ENCODE measurements around the gene C9orf72.
"Not testable (repeated sequence)": the region's sequence is repeated elsewhere in the genome, so short reads cannot be mapped to it uniquely, and the experiment has no call there.

C9orf72 gene, protein sequence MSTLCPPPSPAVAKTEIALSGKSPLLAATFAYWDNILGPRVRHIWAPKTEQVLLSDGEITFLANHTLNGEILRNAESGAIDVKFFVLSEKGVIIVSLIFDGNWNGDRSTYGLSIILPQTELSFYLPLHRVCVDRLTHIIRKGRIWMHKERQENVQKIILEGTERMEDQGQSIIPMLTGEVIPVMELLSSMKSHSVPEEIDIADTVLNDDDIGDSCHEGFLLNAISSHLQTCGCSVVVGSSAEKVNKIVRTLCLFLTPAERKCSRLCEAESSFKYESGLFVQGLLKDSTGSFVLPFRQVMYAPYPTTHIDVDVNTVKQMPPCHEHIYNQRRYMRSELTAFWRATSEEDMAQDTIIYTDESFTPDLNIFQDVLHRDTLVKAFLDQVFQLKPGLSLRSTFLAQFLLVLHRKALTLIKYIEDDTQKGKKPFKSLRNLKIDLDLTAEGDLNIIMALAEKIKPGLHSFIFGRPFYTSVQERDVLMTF

GRCh38 chr9:27572918-27573633 lies at the start of gene C9orf72:
C9orf72 (minus strand) TSS chr9:27573481; CDS start chr9:27567120, 6,361 bp downstream.
- DNase-seq (ENCODE audit: low read depth): peak; percentile 86

DNA sequence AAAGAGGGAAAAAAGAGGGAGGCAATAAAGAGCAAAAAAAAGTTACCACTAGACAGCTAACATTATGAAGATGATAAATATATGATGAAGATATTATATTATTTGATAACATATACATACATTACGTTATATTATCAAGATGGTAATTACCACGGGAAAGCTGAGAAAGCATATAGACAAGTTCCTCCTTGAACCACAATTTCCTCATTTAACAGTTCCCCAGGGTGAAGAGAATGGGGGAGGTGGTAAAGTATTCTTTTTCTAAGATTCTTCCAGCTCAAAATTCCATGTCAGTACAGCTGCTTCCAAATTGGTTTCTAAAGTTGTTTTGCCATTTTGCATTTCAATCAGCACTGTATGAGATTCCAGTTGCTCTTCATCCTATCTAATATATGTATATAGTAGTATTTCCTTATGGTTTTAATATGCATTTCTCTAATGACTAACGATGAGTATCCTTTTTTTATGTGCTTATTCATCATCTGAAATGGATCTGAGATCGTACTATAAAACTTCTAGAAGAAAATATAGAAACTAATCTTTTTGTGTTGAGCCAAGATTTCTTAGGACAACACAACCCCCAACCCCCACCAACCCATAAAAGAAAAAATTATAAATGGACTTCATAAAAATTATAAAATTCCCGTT lies 49.5 kb upstream of the C9orf72 start:
- no peak for DNase-seq (ENCODE audit: low read depth)

DNA sequence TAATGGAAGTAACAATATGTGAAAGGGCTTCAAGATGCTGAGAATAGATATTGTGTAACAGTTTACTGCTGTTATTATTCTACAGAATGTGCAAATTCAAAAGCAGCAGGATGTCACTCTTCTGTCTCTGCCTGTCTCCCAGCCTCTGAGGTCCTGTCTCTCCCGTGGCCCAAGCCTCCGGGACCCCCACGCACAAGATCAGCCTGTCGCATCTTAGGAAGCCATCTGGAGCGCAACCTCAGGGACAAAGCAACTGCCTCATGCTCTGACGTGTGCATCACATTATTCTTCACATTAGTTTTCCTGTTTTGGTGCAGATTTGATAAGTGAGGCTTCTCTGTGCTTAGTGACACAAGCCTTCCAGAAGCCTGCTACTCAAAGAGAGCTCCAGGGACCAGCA lies 46.5 kb upstream of the C9orf72 start:
- no peak for DNase-seq (ENCODE audit: low read depth)

DNA sequence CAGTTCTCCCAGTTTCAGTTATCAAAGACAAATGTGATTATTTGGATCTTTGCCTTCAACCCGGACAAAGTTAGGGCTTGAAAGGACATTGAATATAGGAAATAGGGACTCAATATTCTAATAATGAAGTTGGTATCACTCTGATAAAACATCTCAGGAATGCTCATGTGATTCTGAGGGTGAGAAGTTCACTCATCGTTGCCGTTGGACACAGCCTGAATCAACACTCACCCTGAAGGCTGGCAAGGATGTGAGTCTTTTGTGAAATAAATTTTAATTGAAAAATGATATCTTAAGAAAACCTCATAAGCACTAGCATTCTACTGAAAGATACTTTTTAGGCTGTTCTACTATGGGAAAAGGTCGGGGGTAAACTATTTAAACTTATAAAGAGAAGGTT lies 44.8 kb upstream of the C9orf72 start:
- DNase-seq (ENCODE audit: low read depth): no peak

- no peak for DNase-seq (ENCODE audit: low read depth)
Observed at GRCh38 chr9:27614551-27614950, 41.3 kb upstream of the C9orf72 start.

GRCh38 chr9:27612036-27612435 lies 38.8 kb upstream of the C9orf72 start:
- DNase-seq (ENCODE audit: low read depth): not testable (repeated sequence)

- no peak for DNase-seq (ENCODE audit: low read depth)
Observed at GRCh38 chr9:27610622-27611021, 37.3 kb upstream of the C9orf72 start.

DNA sequence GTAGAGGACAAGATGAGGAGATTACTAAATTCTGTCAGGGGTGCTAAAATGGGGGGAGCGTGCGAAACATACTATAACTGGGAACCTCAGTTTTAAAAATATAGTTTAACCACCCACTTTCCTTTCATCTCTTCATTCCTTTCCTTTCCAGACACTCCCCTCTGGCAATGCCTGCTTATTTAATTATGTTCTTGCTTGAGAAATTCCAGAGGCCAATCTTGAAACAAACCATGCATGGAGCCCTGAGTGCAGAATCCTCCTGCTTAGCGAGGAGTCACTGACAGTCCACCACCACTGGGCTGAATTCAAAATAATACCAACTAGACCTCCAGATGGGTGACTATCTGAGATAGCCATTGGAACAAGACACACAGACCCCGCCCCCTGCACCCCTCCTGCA lies 29.7 kb upstream of the C9orf72 start:
- no peak for DNase-seq (ENCODE audit: low read depth)

- no peak for DNase-seq (ENCODE audit: low read depth)
Observed at GRCh38 chr9:27602142-27602861, 29.0 kb upstream of the C9orf72 start.

GRCh38 chr9:27601396-27601795 lies 28.1 kb upstream of the C9orf72 start:
- DNase-seq (ENCODE audit: low read depth): no peak

DNA sequence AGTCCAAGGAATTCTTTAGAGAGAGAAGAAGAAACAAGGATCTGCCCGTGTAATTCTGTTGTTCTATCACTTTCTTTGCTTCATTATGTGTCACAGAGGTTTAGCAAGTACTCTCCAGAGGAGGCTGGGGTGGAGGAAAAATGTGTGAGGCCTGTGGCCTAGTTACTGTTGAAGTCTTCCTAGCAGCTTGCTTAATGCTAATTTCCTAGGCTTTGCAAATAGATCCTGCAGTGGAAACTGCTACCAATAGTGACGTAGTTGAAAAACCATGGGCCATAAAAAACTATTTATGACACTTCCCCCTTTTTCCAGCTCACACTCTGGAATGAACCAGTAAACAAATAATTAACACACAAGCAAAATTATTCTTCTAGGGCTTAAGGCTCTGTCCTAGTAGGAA lies 27.0 kb upstream of the C9orf72 start:
- no peak for DNase-seq (ENCODE audit: low read depth)

DNA sequence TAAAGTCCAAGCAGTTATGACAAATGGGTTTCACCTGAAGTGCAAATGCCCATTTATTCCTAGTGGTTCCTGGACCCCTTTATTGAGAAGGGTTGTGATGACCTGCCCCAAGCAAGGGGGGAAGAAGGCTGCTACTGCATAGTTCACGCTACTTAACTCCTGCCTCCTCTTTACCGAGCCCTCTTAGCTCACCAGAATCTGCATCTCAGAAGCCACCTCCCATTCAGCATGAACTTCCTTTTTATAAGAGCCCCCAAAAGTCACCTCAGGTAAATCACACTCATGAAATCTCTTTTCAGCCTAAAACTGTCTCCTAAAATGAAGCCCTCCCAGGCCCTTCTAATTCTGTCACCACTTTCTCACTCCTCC lies 26.6 kb upstream of the C9orf72 start:
- DNase-seq (ENCODE audit: low read depth): no peak

DNA sequence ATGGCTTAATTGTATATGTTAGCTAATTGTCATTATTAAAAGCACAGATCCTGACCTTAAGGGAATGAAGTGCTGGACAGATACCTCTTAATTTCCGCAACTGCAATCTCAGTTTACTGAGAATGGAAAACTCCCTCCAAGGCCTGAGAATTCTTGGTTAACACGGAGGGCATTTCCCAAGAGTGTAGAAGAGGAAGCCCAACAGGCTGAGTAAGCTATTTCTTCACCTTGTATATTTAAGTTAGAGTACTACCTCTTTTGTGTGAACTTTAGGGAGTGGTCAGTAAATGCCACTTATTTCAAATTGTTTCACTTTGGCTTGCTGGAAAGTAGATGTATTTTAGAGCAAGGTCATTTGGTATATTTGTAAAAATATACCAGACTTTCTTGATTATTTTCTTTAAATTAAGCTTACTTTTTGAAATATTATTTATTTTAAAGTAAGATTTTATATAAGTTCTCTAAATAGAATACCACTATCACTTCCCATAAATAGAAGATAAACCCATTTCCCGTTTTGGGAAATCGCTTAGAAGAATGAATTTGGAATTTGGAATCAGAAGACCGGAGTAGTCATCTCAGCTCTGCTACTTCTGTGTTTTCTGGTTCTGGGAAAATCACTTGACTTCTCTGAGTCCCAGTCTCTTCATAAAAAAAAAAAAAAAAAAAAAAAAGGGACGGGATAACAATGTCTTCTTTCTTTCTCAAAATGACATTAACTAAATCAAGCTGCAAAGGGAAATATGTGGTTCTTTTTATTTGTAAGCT lies 26.0 kb upstream of the C9orf72 start:
- DNase-seq (ENCODE audit: low read depth): no peak

DNA sequence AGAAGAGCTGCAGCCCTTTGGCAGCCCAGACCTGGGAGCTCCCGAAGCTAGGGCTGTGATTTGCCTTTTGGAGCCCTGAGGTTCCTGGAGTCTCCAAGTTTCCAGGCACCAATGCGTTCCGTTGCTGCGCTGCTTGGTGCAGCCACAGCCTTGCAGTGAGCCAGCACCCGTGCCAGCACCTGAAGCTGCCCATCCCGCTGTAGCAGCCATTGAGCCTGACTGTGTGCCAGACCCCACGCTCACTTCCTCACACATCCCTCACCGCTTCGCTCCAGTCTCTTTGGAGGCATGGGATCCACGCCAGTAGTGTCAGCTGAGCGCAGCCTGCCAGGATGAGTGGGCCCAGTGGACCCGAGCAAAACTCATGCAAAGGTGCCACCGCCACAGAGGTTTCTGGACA lies 22.5 kb upstream of the C9orf72 start:
- no peak for DNase-seq (ENCODE audit: low read depth)

DNA sequence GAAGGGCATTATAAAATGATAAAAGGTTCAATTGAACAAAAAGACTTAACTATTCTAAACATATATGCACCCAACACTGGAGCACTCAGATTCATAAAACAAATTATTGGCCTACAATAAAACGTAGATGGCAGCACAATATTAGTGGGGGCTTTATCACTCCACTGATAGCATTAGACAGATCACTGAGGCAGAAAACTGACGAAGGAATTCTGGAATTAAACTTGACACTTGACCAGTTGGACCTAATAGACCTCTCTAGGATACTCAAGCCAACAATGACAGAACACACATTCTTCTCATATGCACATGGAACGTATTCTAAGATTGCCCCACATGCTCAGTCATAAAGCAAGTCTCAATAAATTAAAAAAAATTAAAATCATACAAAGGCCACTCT lies 18.4 kb upstream of the C9orf72 start:
- DNase-seq (ENCODE audit: low read depth): no peak

DNA sequence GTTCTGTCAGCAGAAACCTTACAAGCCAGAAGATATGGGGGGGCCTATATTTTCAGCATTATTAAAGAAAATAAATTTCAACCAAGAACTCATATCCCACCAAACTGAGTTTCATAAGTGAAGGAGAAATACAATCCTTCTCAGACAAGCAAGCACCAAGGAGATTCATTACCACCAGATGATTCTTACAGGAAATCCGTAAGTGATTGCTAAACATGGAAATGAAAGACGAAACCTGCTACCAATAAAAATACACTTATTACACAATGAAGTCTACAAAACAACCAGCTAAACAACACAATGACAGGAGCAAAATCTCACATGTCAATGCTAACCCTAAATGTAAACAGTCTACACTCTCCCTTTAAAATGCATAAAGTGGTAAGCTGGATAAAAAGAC lies 17.8 kb upstream of the C9orf72 start:
- no peak for DNase-seq (ENCODE audit: low read depth)

- no peak for DNase-seq (ENCODE audit: low read depth)
Observed at GRCh38 chr9:27590651-27591050, 17.4 kb upstream of the C9orf72 start.

DNA sequence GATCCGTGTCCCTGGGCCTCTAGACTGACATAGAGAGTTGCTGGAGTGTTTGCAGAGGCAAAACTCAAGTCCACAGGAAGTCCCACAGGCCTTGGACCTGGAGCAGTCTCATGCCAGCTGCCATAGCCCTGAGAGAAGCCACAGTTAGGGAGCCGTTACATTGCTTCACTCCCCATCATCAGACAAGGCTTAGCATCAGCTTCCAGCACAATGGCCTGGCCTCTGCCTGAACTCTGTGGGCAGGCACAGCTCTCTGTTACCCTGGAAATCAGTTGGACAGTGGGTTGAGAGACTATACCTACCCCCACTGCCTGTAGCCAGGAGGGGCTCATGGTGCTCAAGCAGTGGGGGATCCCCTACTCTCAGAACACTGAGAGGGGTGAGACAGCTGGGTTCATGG lies 16.2 kb upstream of the C9orf72 start:
- DNase-seq (ENCODE audit: low read depth): no peak

DNA sequence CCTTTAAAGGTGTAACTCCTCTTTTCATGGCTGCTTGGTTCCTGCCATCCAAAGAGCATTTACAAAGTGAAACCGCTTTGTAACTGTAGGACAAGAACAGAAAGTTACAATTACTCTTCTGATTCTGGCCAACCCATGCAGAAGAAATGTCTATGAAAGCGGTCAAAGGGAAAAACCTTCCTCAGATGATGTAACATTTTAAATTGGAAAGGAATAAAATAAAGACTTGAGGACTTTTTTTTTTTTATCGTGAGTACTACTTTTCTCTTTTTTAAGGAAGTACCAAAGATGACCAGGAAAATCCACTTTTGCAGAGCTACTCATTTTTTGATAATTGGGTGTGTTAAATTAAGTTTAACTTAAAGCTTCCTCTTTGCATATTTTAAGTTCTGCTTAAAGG lies 13.0 kb upstream of the C9orf72 start:
- DNase-seq (ENCODE audit: low read depth): no peak

GRCh38 chr9:27584931-27585330 lies 11.7 kb upstream of the C9orf72 start:
- DNase-seq (ENCODE audit: low read depth): no peak

GRCh38 chr9:27582794-27583193 lies 9.5 kb upstream of the C9orf72 start:
- DNase-seq (ENCODE audit: low read depth): no peak

- no peak for DNase-seq (ENCODE audit: low read depth)
Observed at GRCh38 chr9:27581826-27582225, 8.5 kb upstream of the C9orf72 start.
